Stimulated activated CD4-positive, alpha-beta T cell treated with anti-CD3 and anti-CD28 coated beads, Interleukin-15, amount 100 ng/mL, for 48 hours (primary cell): ENCODE results near the gene ARAP1.
"Not testable (repeated sequence)": the region's sequence is repeated elsewhere in the genome, so short reads cannot be mapped to it uniquely, and the experiment has no call there.

ENCODE experiments used
- DNase-seq, 2 donors: peaks; one replicate each; pipeline ENCODE4 v3.0.0-alpha.2; 2020; ENCODE audit warnings: low read depth in 2 of 2

The ARAP1 gene

GRCh38 chr11:72752088-72752914 is at the start of gene ARAP1:
TSS of gene ARAP1 (minus strand) at chr11:72752408. CDS start at chr11:72727128, 25,280 bp downstream.
- peak; percentile 40 to 52 for DNase-seq

GRCh38 chr11:72799441-72799840 is 47.2 kb upstream of the ARAP1 start:
- no peak for DNase-seq

DNA sequence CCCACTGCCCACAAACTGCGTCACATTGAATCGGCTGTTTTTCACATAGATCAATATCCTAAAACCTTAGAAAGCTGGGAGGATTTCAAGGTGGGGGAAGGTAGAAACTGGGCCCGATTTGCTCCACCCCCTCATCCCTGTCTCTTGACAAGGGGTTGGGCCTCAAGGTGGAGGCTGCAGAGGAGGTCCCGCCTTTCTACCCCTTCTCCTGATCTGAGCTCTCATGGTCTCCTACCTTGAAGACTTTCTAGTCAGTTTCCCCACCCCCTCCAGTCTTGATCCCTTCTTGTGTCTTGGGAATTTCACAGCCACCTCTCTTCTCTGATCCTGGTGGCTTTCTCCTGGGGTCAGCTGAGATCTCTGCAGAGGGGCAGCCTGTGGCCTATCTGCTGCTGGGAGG is 46.2 kb upstream of the ARAP1 start:
- DNase-seq = no peak

DNA sequence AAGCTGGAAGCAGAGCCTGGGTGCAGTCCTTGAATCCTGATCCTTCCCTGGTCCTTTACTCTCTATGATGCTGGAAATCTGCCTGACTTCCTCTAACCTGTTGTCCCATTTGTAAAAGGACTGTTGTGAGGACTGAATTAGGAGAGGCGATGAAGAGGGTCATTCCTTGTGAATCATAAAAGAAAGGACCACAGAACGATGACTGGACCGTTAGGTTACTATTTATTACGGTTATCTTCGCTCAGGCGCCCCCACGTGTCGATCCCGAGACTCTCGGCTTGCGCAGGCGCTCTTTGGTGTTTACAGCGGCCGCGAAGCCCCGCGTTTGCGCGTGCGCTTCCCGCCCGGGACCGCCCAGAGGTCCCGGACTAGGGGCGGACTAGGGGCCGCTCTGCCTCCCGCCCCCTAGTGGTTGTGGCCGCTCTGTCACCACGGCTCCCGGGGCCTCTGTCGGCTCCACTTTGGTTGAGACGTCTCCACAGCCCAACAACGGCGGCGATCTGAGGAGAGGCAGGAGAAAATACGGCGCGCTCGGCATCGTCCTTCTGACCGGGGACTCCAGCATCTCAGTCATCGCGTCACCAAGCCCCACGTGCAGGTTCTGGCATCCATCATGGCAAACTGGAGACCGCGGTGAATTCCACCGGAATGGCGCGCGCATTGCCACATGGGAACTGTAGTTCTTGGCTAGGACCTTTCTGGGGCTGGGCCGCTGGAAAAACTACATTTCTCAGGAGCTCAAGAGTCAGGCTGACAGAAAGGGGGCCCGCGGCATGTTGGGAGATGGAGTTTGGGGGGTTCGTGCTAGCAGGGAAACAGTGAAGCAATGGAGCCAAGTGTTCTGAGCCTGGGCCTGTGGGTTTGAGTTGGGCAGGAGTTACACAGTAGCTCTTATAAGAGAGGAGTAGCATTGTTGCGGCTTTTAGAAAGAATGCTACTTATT is 41.5 kb upstream of the ARAP1 start, which contains the start of gene STARD10:
STARD10 (minus strand) TSS at position 623 of the 943 bp plus-strand sequence. CDS start 12,866 bp downstream, outside the sequence.
- DNase-seq = peak; percentile 84 to 92

- no peak for DNase-seq
These were observed 40.8 kb upstream of the ARAP1 start for GRCh38 chr11:72793076-72793424.

DNA sequence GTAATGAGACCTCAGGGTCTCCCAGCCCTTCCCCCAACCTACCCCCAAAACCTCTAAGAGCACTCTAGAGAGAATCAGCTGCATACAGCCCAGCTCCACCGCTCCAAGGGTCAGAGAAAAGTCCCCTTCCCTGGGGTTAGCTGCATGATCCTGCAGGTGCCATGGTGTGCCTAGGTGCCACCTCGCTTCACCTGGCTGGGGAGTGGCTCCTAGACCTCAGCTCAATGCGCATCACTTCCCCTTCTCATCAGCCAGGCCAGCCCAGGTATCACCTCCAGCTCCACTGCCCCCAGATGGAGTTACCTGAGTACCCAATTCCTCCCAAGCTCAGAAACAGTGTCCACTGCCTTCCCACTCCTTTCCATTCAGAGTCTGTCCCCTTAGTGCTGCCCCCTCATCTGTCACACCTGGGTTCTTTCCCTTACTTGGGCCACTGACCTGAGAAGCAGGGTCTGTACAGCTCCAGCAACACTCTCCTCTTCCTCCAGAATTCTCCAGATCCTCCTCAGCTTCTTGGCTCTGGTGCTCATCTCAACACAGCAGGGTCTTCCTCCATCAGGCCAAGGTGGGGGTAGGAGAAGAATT is 40.3 kb upstream of the ARAP1 start:
- DNase-seq = no peak

DNA sequence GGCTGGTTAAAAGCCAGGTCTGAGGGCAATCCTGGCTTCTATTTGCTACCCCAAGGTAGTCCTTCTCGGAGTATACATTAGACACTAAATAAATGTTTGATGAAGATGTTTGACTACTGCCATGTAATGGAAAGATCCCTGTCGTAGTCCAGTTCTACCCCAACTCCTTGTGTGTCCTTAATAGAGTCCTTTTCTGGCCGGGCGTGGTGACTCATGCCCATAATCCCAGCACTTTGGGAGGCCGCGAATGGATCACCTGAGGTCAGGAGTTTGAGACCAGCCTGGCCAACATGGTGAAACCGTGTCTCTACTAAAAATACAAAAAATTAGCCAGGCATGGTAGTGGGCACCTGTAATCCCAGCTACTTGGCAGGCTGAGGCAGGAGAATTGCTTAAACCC is 39.0 kb upstream of the ARAP1 start:
- not testable (repeated sequence) for DNase-seq

- no peak for DNase-seq
These were observed 37.4 kb upstream of the ARAP1 start for GRCh38 chr11:72789493-72790131.

DNA sequence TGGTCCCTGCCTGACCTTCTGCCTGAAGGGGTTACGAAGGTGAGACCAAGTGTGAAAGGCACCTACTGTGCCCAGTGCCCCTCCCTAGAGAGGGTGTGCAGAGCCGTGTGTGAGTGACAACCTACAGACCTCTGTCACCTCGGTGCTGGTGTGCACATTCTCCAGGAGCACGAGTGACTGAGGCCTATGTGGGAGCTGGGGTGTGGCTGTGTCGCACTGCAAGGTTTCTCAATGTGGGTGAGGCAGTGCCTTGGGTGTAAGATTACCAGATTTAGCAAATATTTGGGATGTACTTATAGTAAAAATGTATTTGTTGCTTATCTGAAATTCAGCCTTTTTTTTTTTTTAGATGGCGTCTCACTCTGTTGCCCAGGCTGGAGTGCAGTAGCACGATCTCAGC is 36.0 kb upstream of the ARAP1 start:
- DNase-seq = no peak

- DNase-seq = no peak
These were observed 35.3 kb upstream of the ARAP1 start for GRCh38 chr11:72787216-72788104.

DNA sequence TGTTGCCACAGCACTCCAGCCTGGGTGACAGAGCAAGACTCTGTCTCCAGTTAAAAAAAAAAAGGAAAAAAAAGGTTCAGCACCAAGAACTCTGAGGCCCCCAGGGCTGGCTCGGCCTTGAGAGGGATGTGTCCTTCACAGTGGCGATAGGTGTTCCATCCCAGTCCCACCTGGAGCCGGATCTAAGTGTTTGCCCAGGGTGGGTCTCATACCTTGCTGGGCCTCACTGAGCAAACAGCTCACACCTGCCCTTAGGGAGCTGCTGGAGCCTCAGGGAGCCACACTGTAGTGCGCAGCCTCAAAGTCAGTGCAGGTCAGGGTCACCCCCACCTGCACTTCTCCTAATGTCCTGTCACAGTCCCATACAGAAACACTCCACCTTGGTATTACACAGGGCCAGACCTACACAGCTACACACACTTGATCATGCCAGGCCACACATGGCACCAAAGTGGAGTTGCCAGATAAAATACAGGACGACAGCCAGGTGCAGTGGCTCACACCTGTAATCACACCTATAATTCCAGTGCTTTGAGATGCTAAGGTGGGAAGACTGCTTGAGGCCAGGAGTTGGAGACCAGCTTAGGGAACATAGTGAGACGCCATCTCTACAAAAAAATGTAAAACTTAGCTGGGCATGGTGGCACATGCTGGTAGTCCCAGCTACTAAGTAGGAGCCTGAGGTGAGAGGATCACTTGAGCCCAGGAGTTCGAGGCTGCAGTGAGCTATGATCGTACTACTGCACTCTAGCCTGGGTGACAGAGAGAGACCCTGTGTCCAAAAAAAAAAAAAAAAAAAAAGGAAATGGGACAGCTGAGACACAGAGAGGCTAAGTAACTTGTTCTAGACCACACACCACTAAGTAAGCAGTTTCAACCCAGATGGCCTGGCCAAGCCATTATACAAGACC is 34.4 kb upstream of the ARAP1 start:
- no peak for DNase-seq

DNA sequence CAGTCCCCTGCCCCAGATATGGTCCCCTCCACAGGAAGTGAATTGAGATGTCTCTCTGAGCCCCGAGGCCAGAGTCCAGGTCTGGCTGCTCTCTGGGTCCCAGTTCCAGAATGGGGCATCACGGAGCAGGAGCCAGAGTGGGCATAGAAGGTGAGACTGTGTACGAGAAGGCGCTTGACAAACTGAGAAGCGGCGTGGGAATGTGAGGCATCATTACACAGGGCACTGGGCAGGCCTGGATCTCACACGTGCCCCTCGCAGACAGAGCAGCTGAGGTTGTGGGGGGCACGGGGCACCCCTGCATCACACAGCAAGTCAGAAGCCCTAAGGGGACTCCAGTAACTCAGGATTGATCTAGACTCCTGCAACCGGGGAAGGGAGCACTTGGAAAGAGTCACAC is 32.5 kb upstream of the ARAP1 start:
- DNase-seq = no peak

DNA sequence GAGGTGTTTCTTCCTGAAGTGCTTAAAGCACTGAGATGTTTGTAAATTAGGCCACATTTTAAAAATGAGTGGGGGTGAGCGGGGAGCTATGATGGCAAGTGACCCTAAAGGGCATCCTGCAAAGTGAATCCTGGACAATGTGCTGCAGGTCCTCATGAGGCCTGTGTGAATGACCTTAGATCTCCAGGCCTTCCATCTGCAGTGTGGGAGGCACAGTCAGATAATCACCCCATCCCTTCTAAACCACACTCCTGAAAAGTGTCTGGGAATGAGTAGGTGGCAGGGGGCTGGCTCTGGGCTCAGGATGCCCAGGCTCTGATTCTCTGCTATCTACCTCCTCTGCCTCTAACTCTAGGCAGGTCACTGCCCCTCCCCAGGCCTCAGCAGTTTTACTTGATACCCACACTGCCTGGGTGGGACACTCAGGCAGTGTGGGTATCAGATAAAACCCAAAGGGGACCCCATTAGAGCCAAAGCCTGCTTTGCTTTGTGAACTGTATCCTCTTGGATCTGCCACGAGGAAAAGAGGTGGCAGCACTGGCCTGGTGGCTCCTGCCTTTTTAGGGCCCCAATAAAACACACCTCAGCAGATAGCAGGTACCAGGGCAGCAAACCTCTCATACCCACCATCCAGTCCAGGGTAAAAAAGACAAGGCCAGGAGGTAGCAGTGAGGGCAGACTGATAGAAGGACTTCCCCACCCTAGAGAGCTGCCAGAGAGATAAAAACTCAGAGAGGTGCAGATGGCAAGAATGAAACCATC is 31.1 kb upstream of the ARAP1 start:
- no peak for DNase-seq

- no peak for DNase-seq
These were observed 30.1 kb upstream of the ARAP1 start for GRCh38 chr11:72782081-72782920.

GRCh38 chr11:72781313-72782080 is 29.3 kb upstream of the ARAP1 start:
- DNase-seq = peak in 1 of 2 donors; percentile 24

- no peak for DNase-seq
These were observed 28.8 kb upstream of the ARAP1 start for GRCh38 chr11:72781063-72781312.

DNA sequence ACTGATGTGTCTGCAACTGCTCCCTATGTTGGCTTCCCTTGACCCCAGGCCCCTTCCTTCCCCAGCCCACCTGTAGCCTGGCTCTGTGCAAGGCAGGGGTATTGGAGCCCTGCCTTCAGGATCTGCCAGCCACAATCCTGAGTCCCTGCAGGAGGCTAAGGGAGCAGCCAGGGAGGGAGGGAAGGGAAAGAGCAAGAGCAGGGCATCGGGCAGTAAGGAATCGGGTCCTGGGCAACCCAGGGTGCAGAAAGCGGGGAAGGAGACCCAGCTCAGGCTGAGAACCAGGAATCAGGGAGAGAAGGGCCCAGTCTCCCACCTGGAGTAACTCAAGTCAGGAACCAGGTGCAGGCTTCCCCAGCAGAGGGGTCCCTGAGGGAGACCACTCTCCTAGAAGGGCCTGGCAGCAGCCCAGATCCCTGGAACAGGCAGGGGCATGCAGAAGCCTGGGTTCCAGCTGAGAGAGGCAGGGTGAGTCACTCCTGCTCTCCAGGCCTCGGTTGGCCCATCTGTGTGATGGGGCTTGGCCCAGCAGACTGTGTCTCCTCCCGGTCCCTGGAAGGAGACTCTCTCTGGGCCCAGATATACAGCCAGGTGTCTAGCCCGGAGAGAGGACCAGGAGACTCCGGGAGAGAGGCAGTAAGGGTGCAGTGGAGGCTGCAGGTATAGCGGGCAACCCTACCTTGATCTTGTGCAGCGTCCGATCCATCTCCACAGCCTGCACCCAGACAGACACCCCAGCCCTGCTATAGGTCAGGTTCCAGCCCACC is 28.3 kb upstream of the ARAP1 start:
- no peak for DNase-seq
